Stimulated activated effector memory CD8-positive, alpha-beta T cell treated with anti-CD3 and anti-CD28 coated beads, Interleukin-12 subunit alpha, Interleukin-12 subunit beta, amount 100 ng/mL, for 72 hours (primary cell): ENCODE results near the gene SLC41A3.

ENCODE experiments used
- ATAC-seq: fragments of 150-1000 bp; cut with Tn5 transposase; 2 replicates; pipeline ENCODE4 v1.10.0; 2021
- DNase-seq, 2 donors: peaks; one replicate each; pipeline ENCODE4 v3.0.0; 2021 to 2022; ENCODE audit warnings: low spot score in 2 of 2
- H3K27ac Mint-ChIP-seq: one replicate; pipeline ENCODE4 v1.8.0; 2022; ENCODE audit warnings: mild to moderate bottlenecking, mixed read lengths
- H3K36me3 Mint-ChIP-seq: one replicate; pipeline ENCODE4 v1.8.0; 2022; ENCODE audit warnings: mild to moderate bottlenecking, mixed read lengths
- H3K4me1 Mint-ChIP-seq: one replicate; pipeline ENCODE4 v1.8.0; 2022; ENCODE audit warnings: mixed read lengths
- H3K4me3 Mint-ChIP-seq: one replicate; pipeline ENCODE4 v1.8.0; 2022; ENCODE audit warnings: mild to moderate bottlenecking, mixed read lengths
- H3K9me3 Mint-ChIP-seq: one replicate; pipeline ENCODE4 v1.8.0; 2022; ENCODE audit warnings: mixed read lengths

The SLC41A3 gene

GRCh38 chr3:126125781-126126251 lies 41.9 kb upstream of the SLC41A3 start:
- Mint-ChIP-seq H3K4me3 (no peak overlapping the region), H3K9me3 (no peaks in the 10 kb centered on the region), H3K27ac (no peak overlapping the region), H3K4me1 (no peaks in the 10 kb centered on the region), H3K36me3 (no peaks in the 10 kb centered on the region)
- peak; percentile 12 for ATAC-seq
- no peak for DNase-seq

- Mint-ChIP-seq H3K4me3 (no peak overlapping the region), H3K27ac (no peak overlapping the region), H3K9me3 (no peaks in the 10 kb centered on the region), H3K36me3 (no peaks in the 10 kb centered on the region), H3K4me1 (no peaks in the 10 kb centered on the region)
- peak; percentile 3 for ATAC-seq
- no peak for DNase-seq
Measured at GRCh38 chr3:126125341-126125740, 41.4 kb upstream of the SLC41A3 start.

GRCh38 chr3:126124896-126125295 lies 41.0 kb upstream of the SLC41A3 start:
- H3K36me3 Mint-ChIP-seq: no peaks in the 10 kb centered on the region
- DNase-seq: no peak
- no peak for ATAC-seq

GRCh38 chr3:126124148-126124868 lies 40.4 kb upstream of the SLC41A3 start:
- H3K4me1 Mint-ChIP-seq: no peaks in the 10 kb centered on the region
- no peak for DNase-seq
- no peak for ATAC-seq
- no peaks in the 10 kb centered on the region for H3K9me3 Mint-ChIP-seq
- no peak overlapping the region for H3K4me3 Mint-ChIP-seq
- H3K36me3 Mint-ChIP-seq: no peaks in the 10 kb centered on the region
- no peak overlapping the region for H3K27ac Mint-ChIP-seq

More at GRCh38 chr3:126124896-126125295, 41.0 kb upstream of the SLC41A3 start:
- no peaks in the 10 kb centered on the region for H3K9me3 Mint-ChIP-seq
- no peak overlapping the region for H3K27ac Mint-ChIP-seq
- H3K4me3 Mint-ChIP-seq: no peak overlapping the region
- H3K4me1 Mint-ChIP-seq: no peaks in the 10 kb centered on the region

- Mint-ChIP-seq H3K9me3 (no peaks in the 10 kb centered on the region), H3K4me1 (no peaks in the 10 kb centered on the region), H3K4me3 (no peak overlapping the region), H3K27ac (no peak overlapping the region), H3K36me3 (no peaks in the 10 kb centered on the region)
- DNase-seq (peak in 1 of 2 donors; percentile 32), ATAC-seq (no peak)
Measured at GRCh38 chr3:126121632-126122031, 37.7 kb upstream of the SLC41A3 start.

GRCh38 chr3:126121074-126121473 lies 37.1 kb upstream of the SLC41A3 start:
- H3K4me3 Mint-ChIP-seq: no peak overlapping the region
- H3K27ac Mint-ChIP-seq: no peak overlapping the region
- DNase-seq (peak in 1 of 2 donors; percentile 29), ATAC-seq (no peak)
- no peaks in the 10 kb centered on the region for H3K36me3 Mint-ChIP-seq
- H3K4me1 Mint-ChIP-seq: no peaks in the 10 kb centered on the region
- H3K9me3 Mint-ChIP-seq: no peaks in the 10 kb centered on the region

GRCh38 chr3:126119976-126120375 lies 36.1 kb upstream of the SLC41A3 start:
- no peak for ATAC-seq
- no peak overlapping the region for H3K27ac Mint-ChIP-seq
- peak in 1 of 2 donors; percentile 6 for DNase-seq
- H3K4me3 Mint-ChIP-seq: no peak overlapping the region
- no peaks in the 10 kb centered on the region for H3K4me1 Mint-ChIP-seq
- H3K36me3 Mint-ChIP-seq: no peaks in the 10 kb centered on the region
- no peaks in the 10 kb centered on the region for H3K9me3 Mint-ChIP-seq

GRCh38 chr3:126119008-126119675 lies 35.2 kb upstream of the SLC41A3 start:
- Mint-ChIP-seq H3K36me3 (no peaks in the 10 kb centered on the region), H3K4me1 (no peaks in the 10 kb centered on the region), H3K4me3 (no peak overlapping the region), H3K27ac (no peak overlapping the region), H3K9me3 (no peaks in the 10 kb centered on the region)
- DNase-seq: peak in 1 of 2 donors; percentile 36
- ATAC-seq: no peak

GRCh38 chr3:126118591-126118990 lies 34.7 kb upstream of the SLC41A3 start:
- no peaks in the 10 kb centered on the region for H3K4me1 Mint-ChIP-seq
- DNase-seq (no peak), ATAC-seq (no peak)
- no peak overlapping the region for H3K4me3 Mint-ChIP-seq
- H3K27ac Mint-ChIP-seq: no peak overlapping the region
- H3K9me3 Mint-ChIP-seq: no peaks in the 10 kb centered on the region
- H3K36me3 Mint-ChIP-seq: no peaks in the 10 kb centered on the region

- no peak for DNase-seq
- Mint-ChIP-seq H3K36me3 (no peaks in the 10 kb centered on the region), H3K9me3 (no peaks in the 10 kb centered on the region), H3K27ac (no peak overlapping the region), H3K4me3 (no peak overlapping the region), H3K4me1 (no peaks in the 10 kb centered on the region)
- ATAC-seq: no peak
Measured at GRCh38 chr3:126117786-126118185, 33.9 kb upstream of the SLC41A3 start.

GRCh38 chr3:126117212-126117611 lies 33.3 kb upstream of the SLC41A3 start:
- no peaks in the 10 kb centered on the region for H3K4me1 Mint-ChIP-seq
- no peaks in the 10 kb centered on the region for H3K9me3 Mint-ChIP-seq
- DNase-seq (no peak), ATAC-seq (no peak)
- H3K36me3 Mint-ChIP-seq: no peaks in the 10 kb centered on the region
- H3K27ac Mint-ChIP-seq: no peak overlapping the region
- no peak overlapping the region for H3K4me3 Mint-ChIP-seq

GRCh38 chr3:126116526-126116925 lies 32.6 kb upstream of the SLC41A3 start:
- H3K27ac Mint-ChIP-seq: no peak overlapping the region
- no peak for DNase-seq

GRCh38 chr3:126114443-126115386 lies 30.8 kb upstream of the SLC41A3 start:
- H3K9me3 Mint-ChIP-seq: no peaks in the 10 kb centered on the region
- no peaks in the 10 kb centered on the region for H3K36me3 Mint-ChIP-seq
- no peak overlapping the region for H3K27ac Mint-ChIP-seq
- H3K4me3 Mint-ChIP-seq: no peak overlapping the region
- DNase-seq: no peak
- no peak for ATAC-seq
- H3K4me1 Mint-ChIP-seq: no peaks in the 10 kb centered on the region

More at GRCh38 chr3:126116526-126116925, 32.6 kb upstream of the SLC41A3 start:
- ATAC-seq: no peak
- H3K9me3 Mint-ChIP-seq: no peaks in the 10 kb centered on the region
- no peak overlapping the region for H3K4me3 Mint-ChIP-seq
- H3K4me1 Mint-ChIP-seq: no peaks in the 10 kb centered on the region
- H3K36me3 Mint-ChIP-seq: no peaks in the 10 kb centered on the region

GRCh38 chr3:126113733-126114442 lies 30.0 kb upstream of the SLC41A3 start:
- H3K4me1 Mint-ChIP-seq: no peaks in the 10 kb centered on the region
- no peaks in the 10 kb centered on the region for H3K9me3 Mint-ChIP-seq
- no peaks in the 10 kb centered on the region for H3K36me3 Mint-ChIP-seq
- DNase-seq: no peak
- H3K27ac Mint-ChIP-seq: no peak overlapping the region
- ATAC-seq: peak; percentile 49
- H3K4me3 Mint-ChIP-seq: no peak overlapping the region

GRCh38 chr3:126113238-126113555 lies 29.3 kb upstream of the SLC41A3 start:
- no peaks in the 10 kb centered on the region for H3K9me3 Mint-ChIP-seq
- no peak for DNase-seq
- ATAC-seq: no peak
- H3K4me3 Mint-ChIP-seq: no peak overlapping the region
- H3K27ac Mint-ChIP-seq: no peak overlapping the region
- H3K36me3 Mint-ChIP-seq: no peaks in the 10 kb centered on the region
- H3K4me1 Mint-ChIP-seq: no peaks in the 10 kb centered on the region
